WI38 (cell line): Measurements from ENCODE around the gene SUCLG2.

Experiments
- H3K4me3 ChIP-seq: 2 replicates; pipeline ENCODE4 v1.5.1; 2011; ENCODE audit warnings: low read depth, mild to moderate bottlenecking, control low read depth, low read length
- CTCF ChIP-seq: IDR thresholded peaks from 2 replicates; pipeline ENCODE4 v1.5.1; 2012; ENCODE audit warnings: low read depth, mild to moderate bottlenecking, control low read depth, low read length

The SUCLG2 gene

GRCh38 chr3:67688231-67688630, 33.8 kb upstream of the SUCLG2 start:
- no peak overlapping the region for H3K4me3 ChIP-seq
- no peak for TF ChIP-seq CTCF

GRCh38 chr3:67686069-67686468, 31.7 kb upstream of the SUCLG2 start:
- TF ChIP-seq CTCF = no peak
- no peak overlapping the region for H3K4me3 ChIP-seq

GRCh38 chr3:67685499-67685898, 31.1 kb upstream of the SUCLG2 start:
- TF ChIP-seq CTCF = no peak
- H3K4me3 ChIP-seq = no peak overlapping the region

GRCh38 chr3:67684211-67684610, 29.8 kb upstream of the SUCLG2 start:
- no peak for TF ChIP-seq CTCF
- no peak overlapping the region for H3K4me3 ChIP-seq

GRCh38 chr3:67683522-67683921, 29.1 kb upstream of the SUCLG2 start:
- H3K4me3 ChIP-seq = no peak overlapping the region
- TF ChIP-seq CTCF = no peak

GRCh38 chr3:67678665-67679064, 24.3 kb upstream of the SUCLG2 start:
- no peak for TF ChIP-seq CTCF
- H3K4me3 ChIP-seq = no peak overlapping the region

GRCh38 chr3:67674055-67674454, 19.6 kb upstream of the SUCLG2 start:
- H3K4me3 ChIP-seq = no peak overlapping the region
- no peak for TF ChIP-seq CTCF
